OCI-LY1 (cell line): Measurements from ENCODE around the gene SSR2.

ENCODE experiments used
- EZH2 ChIP-seq: fragments of 200-600 bp; sonication (generic), shearing (Covaris generic); IDR thresholded peaks from 2 replicates; pipeline ENCODE4 v1.8.0; 2017; ENCODE audit warnings: borderline replicate concordance, mixed run types, mild to moderate bottlenecking, antibody characterized with exemption, low read length, moderate library complexity, mixed read lengths
- TF ChIP-seq, protein P1 (sequence below): fragments of 200-600 bp; sonication (generic), shearing (Covaris generic); IDR thresholded peaks from 2 replicates; pipeline ENCODE4 v1.5.1; 2017; ENCODE audit warnings: mild to moderate bottlenecking, antibody characterized with exemption, low read length, moderate library complexity, mixed read lengths

DNA sequence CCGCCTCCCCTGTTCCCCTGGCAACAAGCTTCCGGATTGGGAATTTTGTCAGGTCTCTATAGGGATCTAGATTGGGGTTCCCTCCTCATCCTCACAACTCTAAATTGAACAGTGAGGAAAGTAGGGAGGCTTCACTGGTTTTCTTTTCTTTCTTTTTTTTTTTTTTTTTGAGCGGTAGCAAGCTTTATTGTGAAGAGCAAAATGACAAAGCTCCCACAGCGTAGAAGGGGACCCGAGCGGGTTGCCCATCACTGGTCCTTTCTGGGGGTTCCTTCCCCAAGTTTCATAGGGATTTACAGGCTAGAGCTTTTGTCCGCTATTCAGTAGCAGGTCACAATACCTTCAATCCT is 52.7 kb downstream of the SSR2 start:
- TF ChIP-seq, protein P1, sequence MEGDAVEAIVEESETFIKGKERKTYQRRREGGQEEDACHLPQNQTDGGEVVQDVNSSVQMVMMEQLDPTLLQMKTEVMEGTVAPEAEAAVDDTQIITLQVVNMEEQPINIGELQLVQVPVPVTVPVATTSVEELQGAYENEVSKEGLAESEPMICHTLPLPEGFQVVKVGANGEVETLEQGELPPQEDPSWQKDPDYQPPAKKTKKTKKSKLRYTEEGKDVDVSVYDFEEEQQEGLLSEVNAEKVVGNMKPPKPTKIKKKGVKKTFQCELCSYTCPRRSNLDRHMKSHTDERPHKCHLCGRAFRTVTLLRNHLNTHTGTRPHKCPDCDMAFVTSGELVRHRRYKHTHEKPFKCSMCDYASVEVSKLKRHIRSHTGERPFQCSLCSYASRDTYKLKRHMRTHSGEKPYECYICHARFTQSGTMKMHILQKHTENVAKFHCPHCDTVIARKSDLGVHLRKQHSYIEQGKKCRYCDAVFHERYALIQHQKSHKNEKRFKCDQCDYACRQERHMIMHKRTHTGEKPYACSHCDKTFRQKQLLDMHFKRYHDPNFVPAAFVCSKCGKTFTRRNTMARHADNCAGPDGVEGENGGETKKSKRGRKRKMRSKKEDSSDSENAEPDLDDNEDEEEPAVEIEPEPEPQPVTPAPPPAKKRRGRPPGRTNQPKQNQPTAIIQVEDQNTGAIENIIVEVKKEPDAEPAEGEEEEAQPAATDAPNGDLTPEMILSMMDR: no peak
- no peak for TF ChIP-seq EZH2
